A673 (cell line): ENCODE results near the gene ARHGAP24. TPM values are rescaled to one million over a fixed set of nuclear protein-coding genes. Genes with fewer than 3 reads are reported as not detected.

ENCODE experiments used
- BruUV-seq: library from RNA; stranded (reverse); fragments of 400-500 nt; replicated peaks from 2 replicates; lab custom pipeline; 2021; lab: Mats Ljungman, UMichigan
- CTCF ChIA-PET: fragments of 300-600 bp; sonication (Branson Sonifier 250); formaldehyde crosslinking; loops from one replicate; lab custom pipeline; 2022; ENCODE audit warnings: antibody characterized with exemption; lab: Charles Lee
- POLR2A ChIA-PET: fragments of 300-600 bp; sonication (Branson Sonifier 250); formaldehyde crosslinking; loops from one replicate; lab custom pipeline; 2022; ENCODE audit warnings: antibody characterized with exemption; ENCODE audit not compliant: low non-redundant PET; lab: Charles Lee
- DNase-seq: peaks from one replicate; pipeline ENCODE4 v3.0.0-alpha.2; 2015; ENCODE audit warnings: low spot score
- H3K27ac ChIP-seq: fragments of 200-600 bp; sonication (generic); 2 replicates; pipeline ENCODE4 v1.5.1; 2016; ENCODE audit warnings: mixed run types, low read depth, mild to moderate bottlenecking, mixed read lengths, antibody characterized with exemption, low read length; ENCODE audit not compliant: poor library complexity, severe bottlenecking
- H3K27me3 ChIP-seq: fragments of 200-600 bp; sonication (generic); replicated peaks from 2 replicates; pipeline ENCODE4 v1.6.1; 2017; ENCODE audit warnings: mixed run types, low read depth, mild to moderate bottlenecking, mixed read lengths, antibody characterized with exemption, low read length; ENCODE audit not compliant: insufficient read depth, poor library complexity
- H3K36me3 ChIP-seq: fragments of 200-600 bp; sonication (generic); 2 replicates; pipeline ENCODE4 v1.6.1; 2016; ENCODE audit warnings: mixed run types, mild to moderate bottlenecking, mixed read lengths, antibody characterized with exemption, low read length; ENCODE audit not compliant: insufficient read depth, poor library complexity, severe bottlenecking
- H3K4me1 ChIP-seq: fragments of 200-600 bp; sonication (generic); 2 replicates; pipeline ENCODE4 v1.6.1; 2017; ENCODE audit warnings: mixed run types, mild to moderate bottlenecking, mixed read lengths, antibody characterized with exemption, low read length; ENCODE audit not compliant: insufficient read depth, poor library complexity, severe bottlenecking
- H3K4me3 ChIP-seq: fragments of 200-600 bp; sonication (generic); 2 replicates; pipeline ENCODE4 v1.5.1; 2016; ENCODE audit warnings: low read depth, mixed run types, mild to moderate bottlenecking, mixed read lengths, low read length; ENCODE audit not compliant: poor library complexity, severe bottlenecking
- H3K9me3 ChIP-seq: fragments of 200-600 bp; sonication (generic); 2 replicates; pipeline ENCODE4 v1.6.1; 2016; ENCODE audit warnings: mixed run types, low read depth, mild to moderate bottlenecking, mixed read lengths, antibody characterized with exemption, low read length; ENCODE audit not compliant: poor library complexity, severe bottlenecking
- CTCF ChIP-seq: fragments of 300-800, 200-600 bp; sonication (generic); conservative IDR thresholded peaks from 2 replicates; pipeline ENCODE4 v1.5.1; 2017; ENCODE audit warnings: low read depth, mild to moderate bottlenecking, antibody characterized with exemption, low read length, moderate library complexity, mixed read lengths
- EZH2 ChIP-seq: fragments of 200-600 bp; sonication (generic); IDR thresholded peaks from 2 replicates; pipeline ENCODE4 v1.6.1; 2017; ENCODE audit warnings: borderline replicate concordance, low read depth, mild to moderate bottlenecking, mixed read lengths, antibody characterized with exemption, low read length; ENCODE audit not compliant: poor library complexity, severe bottlenecking
- intact Hi-C: fragments of 100-400 bp; cut with micrococcal nuclease; formaldehyde crosslinking; loops from one replicate; pipeline ENCODE4 v1.10.0; 2022; ENCODE audit not compliant: unreplicated experiment
- total RNA-seq: library from RNA; stranded (reverse); gene quantifications from 2 replicates; pipeline ENCODE4 v1.2.3, GENCODE V29; 2021

Gene ARHGAP24
- total RNA-seq, 1 experiment from 2014 or later, result 5.8 TPM

GRCh38 chr4:85684676-85685075 is 209.7 kb downstream of the ARHGAP24 start:
- intact Hi-C loops, result no loop called here
- ChIA-PET POLR2A (no interaction called here), CTCF (no interaction called here)
- Histone ChIP-seq H3K27ac (no peak overlapping the region), H3K27me3 (no peaks in the 10 kb centered on the region), H3K36me3 (no peaks in the 10 kb centered on the region), H3K4me3 (no peak overlapping the region), H3K9me3 (no peaks in the 10 kb centered on the region), H3K4me1 (peaks cover 16% of the 10 kb centered on the region)
- BruUV-seq, result no TSS peak
- no peak for DNase-seq
- TF ChIP-seq CTCF, result no peak
- no peak for TF ChIP-seq EZH2

GRCh38 chr4:85686398-85686797 is 211.4 kb downstream of the ARHGAP24 start:
- H3K36me3 ChIP-seq, result no peaks in the 10 kb centered on the region
- CTCF ChIA-PET, result no interaction called here
- H3K27me3 ChIP-seq, result no peaks in the 10 kb centered on the region
- H3K9me3 ChIP-seq, result no peaks in the 10 kb centered on the region
- intact Hi-C loops, result no loop called here
- H3K4me3 ChIP-seq, result no peak overlapping the region
- peaks cover 8% of the 10 kb centered on the region for H3K4me1 ChIP-seq
- peak; percentile 4 for DNase-seq
- TF ChIP-seq CTCF (no peak), EZH2 (no peak)
- no TSS peak for BruUV-seq
- no peak overlapping the region for H3K27ac ChIP-seq
- POLR2A ChIA-PET, result no interaction called here

- TF ChIP-seq CTCF, result no peak
- TF ChIP-seq EZH2, result no peak
- H3K27ac ChIP-seq, result no peak overlapping the region
- no peaks in the 10 kb centered on the region for H3K27me3 ChIP-seq
- no TSS peak for BruUV-seq
- intact Hi-C loops, result no loop called here
- no peaks in the 10 kb centered on the region for H3K9me3 ChIP-seq
- no peaks in the 10 kb centered on the region for H3K36me3 ChIP-seq
- no peak for DNase-seq
- CTCF ChIA-PET, result no interaction called here
- no peak overlapping the region for H3K4me3 ChIP-seq
- POLR2A ChIA-PET, result no interaction called here
- no peaks in the 10 kb centered on the region for H3K4me1 ChIP-seq
Measured at GRCh38 chr4:85688055-85688740, 213.2 kb downstream of the ARHGAP24 start.
